ENCODE measurements around the gene ATL2.

ATL2 gene

DNA sequence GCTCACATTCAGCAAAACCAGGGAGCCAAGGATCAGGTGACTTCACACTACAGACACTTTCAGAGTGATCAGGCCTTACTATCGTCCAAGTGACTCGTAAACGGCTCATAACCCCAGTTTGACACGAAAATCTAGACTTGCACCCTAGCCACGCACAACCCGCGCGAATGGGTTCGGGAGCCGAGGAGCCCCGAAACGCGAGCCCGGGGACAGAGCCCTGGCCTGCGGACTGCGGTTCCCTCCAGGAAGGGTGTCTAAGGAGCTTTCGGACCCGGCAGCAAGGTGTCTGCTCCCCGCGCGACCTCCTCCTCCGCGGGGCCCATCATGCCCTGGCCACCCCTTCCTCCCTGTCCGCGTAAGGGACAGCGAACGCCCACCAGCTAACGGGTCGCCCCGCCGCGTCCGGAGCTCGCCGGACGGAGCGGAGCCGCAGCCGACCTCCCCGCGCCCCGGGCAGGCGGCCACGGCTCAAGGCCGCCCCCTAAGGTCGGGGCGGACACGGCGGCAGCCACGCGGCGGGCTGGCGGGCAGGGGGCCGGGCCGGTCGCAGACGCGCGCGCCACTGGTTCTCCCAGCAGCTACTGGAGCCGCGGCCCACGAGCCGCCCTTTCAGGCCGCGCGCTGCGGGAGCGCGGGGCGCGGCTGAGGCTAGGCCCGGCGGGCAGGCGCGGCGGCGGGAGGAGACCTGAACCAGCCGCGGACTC is 575 bp downstream of the ATL2 start:
- Histone ChIP-seq H3K4me3 (ENCODE audit: low read depth, low read length, poor library complexity, severe bottlenecking) (peak overlapping the region; percentile 86), H3K27me3 (ENCODE audit: insufficient read depth, low read length) (no peaks in the 10 kb centered on the region), H3K4me1 (ENCODE audit: insufficient read depth, low read length, severe bottlenecking) (peaks cover 40% of the 10 kb centered on the region), H3K27ac (ENCODE audit: low read depth, low read length, poor library complexity, severe bottlenecking) (peak overlapping the region; percentile 61), H2AFZ (ENCODE audit: low read length) (no peak overlapping the region), H3K79me2 (ENCODE audit: insufficient read depth, low read length) (peaks cover 50% of the 10 kb centered on the region), H3K9me2 (ENCODE audit: low read depth, low read length) (no peaks in the 10 kb centered on the region), H3K4me2 (ENCODE audit: low read length) (peak overlapping the region; percentile 74), H4K20me1 (ENCODE audit: insufficient read depth, low read length) (no peaks in the 10 kb centered on the region), H3K9me3 (ENCODE audit: low read length) (no peaks in the 10 kb centered on the region), H3K36me3 (ENCODE audit: insufficient read depth, low read length) (0 out of 2 replicates have a peak, but pooled peaks cover 7% of the 10 kb centered on the region), H3K9ac (ENCODE audit: low read length) (peak overlapping the region; percentile 91), H3F3A (ENCODE audit: insufficient read depth, low read length) (no peaks in the 10 kb centered on the region)
- TF ChIP-seq EZH2 (IDR thresholded peaks at IDR 0.05; ENCODE audit: borderline replicate concordance, low read length): no peak
- TF ChIP-seq, protein P1, sequence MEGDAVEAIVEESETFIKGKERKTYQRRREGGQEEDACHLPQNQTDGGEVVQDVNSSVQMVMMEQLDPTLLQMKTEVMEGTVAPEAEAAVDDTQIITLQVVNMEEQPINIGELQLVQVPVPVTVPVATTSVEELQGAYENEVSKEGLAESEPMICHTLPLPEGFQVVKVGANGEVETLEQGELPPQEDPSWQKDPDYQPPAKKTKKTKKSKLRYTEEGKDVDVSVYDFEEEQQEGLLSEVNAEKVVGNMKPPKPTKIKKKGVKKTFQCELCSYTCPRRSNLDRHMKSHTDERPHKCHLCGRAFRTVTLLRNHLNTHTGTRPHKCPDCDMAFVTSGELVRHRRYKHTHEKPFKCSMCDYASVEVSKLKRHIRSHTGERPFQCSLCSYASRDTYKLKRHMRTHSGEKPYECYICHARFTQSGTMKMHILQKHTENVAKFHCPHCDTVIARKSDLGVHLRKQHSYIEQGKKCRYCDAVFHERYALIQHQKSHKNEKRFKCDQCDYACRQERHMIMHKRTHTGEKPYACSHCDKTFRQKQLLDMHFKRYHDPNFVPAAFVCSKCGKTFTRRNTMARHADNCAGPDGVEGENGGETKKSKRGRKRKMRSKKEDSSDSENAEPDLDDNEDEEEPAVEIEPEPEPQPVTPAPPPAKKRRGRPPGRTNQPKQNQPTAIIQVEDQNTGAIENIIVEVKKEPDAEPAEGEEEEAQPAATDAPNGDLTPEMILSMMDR (IDR thresholded peaks at IDR 0.05; ENCODE audit: low read length): peak; percentile 24

DNA sequence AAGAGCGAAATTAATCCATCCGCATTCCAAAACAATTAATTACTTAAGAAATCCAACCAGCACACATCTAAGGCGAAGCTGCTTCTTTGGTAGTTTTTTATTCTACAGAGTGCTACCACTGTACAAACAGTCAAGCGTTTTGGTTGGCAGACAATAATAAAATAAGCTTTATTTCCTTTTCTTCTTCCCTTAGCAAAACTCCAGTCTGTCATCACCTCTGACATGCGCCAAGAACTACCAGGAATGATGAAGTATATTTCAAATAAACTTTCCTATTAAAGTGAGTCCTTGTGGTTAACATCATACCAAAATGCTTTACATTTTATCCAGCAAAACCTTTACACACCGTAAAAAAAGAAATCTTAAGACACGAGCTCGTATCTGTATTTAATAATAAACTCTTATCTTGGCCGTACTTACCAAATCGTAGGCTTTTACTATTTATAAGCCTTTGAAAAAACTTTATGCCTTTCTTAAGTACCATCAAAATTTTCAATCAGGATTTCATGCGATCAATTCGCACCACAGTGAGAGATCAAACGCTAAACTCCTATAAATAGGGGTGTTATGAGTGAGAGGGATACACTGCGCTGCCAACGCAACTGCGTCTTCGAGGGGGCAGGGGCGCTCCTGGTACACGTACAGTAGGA is 1.3 kb downstream of the ATL2 start:
- H3K4me2 ChIP-seq (ENCODE audit: low read length): peak overlapping the region; percentile 74
- H3F3A ChIP-seq (ENCODE audit: insufficient read depth, low read length): no peaks in the 10 kb centered on the region
- H3K27me3 ChIP-seq (ENCODE audit: insufficient read depth, low read length): no peaks in the 10 kb centered on the region
- TF ChIP-seq EZH2 (IDR thresholded peaks at IDR 0.05; ENCODE audit: borderline replicate concordance, low read length): no peak
- TF ChIP-seq, protein P1 (IDR thresholded peaks at IDR 0.05; ENCODE audit: low read length): no peak
- peak overlapping the region; percentile 91 for H3K9ac ChIP-seq (ENCODE audit: low read length)
- 0 out of 2 replicates have a peak, but pooled peaks cover 7% of the 10 kb centered on the region for H3K36me3 ChIP-seq (ENCODE audit: insufficient read depth, low read length)
- H2AFZ ChIP-seq (ENCODE audit: low read length): no peak overlapping the region
- H4K20me1 ChIP-seq (ENCODE audit: insufficient read depth, low read length): no peaks in the 10 kb centered on the region
- peak overlapping the region; percentile 61 for H3K27ac ChIP-seq (ENCODE audit: low read depth, low read length, poor library complexity, severe bottlenecking)
- H3K9me2 ChIP-seq (ENCODE audit: low read depth, low read length): no peaks in the 10 kb centered on the region
- H3K9me3 ChIP-seq (ENCODE audit: low read length): no peaks in the 10 kb centered on the region
- peaks cover 57% of the 10 kb centered on the region for H3K79me2 ChIP-seq (ENCODE audit: insufficient read depth, low read length)
- H3K4me3 ChIP-seq (ENCODE audit: low read depth, low read length, poor library complexity, severe bottlenecking): peak overlapping the region; percentile 86
- H3K4me1 ChIP-seq (ENCODE audit: insufficient read depth, low read length, severe bottlenecking): peaks cover 39% of the 10 kb centered on the region

DNA sequence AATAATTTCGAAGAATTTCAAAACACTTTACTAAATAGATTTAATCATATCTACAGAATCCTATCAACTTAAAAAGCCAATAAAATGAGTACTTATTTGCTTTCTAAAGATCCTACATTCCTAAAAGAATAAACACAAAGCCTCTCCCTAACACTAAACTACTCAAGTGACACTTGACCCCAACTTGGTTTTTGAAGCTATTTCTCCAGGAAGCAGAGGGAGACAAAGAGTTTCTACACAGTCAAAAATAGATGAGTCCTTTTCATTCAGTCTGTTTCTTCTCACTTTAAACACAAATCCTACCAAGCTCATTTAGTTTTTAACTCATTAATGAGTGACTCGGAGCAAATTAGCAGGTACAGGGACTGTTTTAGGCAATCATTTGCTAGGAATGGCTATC is 2.1 kb downstream of the ATL2 start:
- TF ChIP-seq EZH2 (IDR thresholded peaks at IDR 0.05; ENCODE audit: borderline replicate concordance, low read length): no peak
- TF ChIP-seq, protein P1 (IDR thresholded peaks at IDR 0.05; ENCODE audit: low read length): no peak
- Histone ChIP-seq H3K79me2 (ENCODE audit: insufficient read depth, low read length) (peaks cover 66% of the 10 kb centered on the region), H3K27me3 (ENCODE audit: insufficient read depth, low read length) (no peaks in the 10 kb centered on the region), H3K9ac (ENCODE audit: low read length) (peak overlapping the region; percentile 91), H3K9me2 (ENCODE audit: low read depth, low read length) (no peaks in the 10 kb centered on the region), H3K4me2 (ENCODE audit: low read length) (peak overlapping the region; percentile 74), H2AFZ (ENCODE audit: low read length) (no peak overlapping the region), H3F3A (ENCODE audit: insufficient read depth, low read length) (no peaks in the 10 kb centered on the region), H3K4me3 (ENCODE audit: low read depth, low read length, poor library complexity, severe bottlenecking) (peak overlapping the region; percentile 86), H3K27ac (ENCODE audit: low read depth, low read length, poor library complexity, severe bottlenecking) (no peak overlapping the region), H3K36me3 (ENCODE audit: insufficient read depth, low read length) (0 out of 2 replicates have a peak, but pooled peaks cover 7% of the 10 kb centered on the region), H3K4me1 (ENCODE audit: insufficient read depth, low read length, severe bottlenecking) (peaks cover 30% of the 10 kb centered on the region), H3K9me3 (ENCODE audit: low read length) (no peaks in the 10 kb centered on the region), H4K20me1 (ENCODE audit: insufficient read depth, low read length) (no peaks in the 10 kb centered on the region)
